ENCODE data around the gene USHBP1. TPM values are rescaled to one million over a fixed set of nuclear protein-coding genes. Genes with fewer than 3 reads are reported as not detected.

USHBP1 gene
- total and polyA plus RNA-seq, 2 of the 13 experiments (the other 11 are each of a cell fraction or from before 2014, with no cell fraction given) = 0.15 to 1.5 TPM

DNA sequence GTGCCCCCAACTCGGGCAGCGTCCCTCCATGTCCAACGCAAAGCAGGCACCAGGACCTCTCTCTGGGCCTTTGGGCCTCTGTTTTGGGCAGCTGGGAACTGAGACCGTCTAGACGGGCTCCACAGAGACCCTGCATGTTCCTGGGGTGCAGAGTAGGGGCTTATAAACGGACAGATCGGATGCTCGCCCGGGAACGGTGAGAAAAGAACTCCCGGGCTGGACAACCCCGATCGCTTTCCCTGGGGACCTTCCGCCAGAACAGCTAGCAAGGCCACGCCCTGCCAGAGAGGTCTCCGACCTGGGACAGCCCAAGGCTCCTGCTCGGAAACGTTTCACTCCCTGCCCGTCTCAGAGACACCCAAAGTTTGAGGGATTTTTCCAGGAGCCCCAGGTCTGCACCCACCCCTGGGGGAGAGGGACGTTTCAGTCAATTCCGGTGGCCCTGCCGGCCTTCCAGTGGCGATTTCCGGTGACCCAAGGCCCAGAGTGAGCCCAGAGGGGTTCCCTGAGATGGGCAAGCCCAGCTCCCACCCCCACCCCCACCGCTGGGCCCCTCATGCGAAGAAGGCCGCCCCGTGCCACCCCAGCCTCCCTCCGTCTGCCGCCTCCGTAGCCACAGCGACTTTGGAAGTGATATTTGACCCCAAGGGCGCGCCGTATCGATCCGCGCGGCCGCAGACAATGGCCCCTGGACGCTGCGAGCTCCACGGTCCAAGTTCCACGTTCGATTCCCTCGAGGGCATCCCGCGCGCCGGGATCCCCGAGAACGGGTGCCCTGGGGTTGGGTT lies 20.5 kb downstream of the USHBP1 start (continued):
- TF ChIP-seq ZNF841 (CRISPR knock-in tag; IDR thresholded peaks at IDR 0.05; ENCODE audit: borderline replicate concordance) = no peak
- TF ChIP-seq, protein P1, sequence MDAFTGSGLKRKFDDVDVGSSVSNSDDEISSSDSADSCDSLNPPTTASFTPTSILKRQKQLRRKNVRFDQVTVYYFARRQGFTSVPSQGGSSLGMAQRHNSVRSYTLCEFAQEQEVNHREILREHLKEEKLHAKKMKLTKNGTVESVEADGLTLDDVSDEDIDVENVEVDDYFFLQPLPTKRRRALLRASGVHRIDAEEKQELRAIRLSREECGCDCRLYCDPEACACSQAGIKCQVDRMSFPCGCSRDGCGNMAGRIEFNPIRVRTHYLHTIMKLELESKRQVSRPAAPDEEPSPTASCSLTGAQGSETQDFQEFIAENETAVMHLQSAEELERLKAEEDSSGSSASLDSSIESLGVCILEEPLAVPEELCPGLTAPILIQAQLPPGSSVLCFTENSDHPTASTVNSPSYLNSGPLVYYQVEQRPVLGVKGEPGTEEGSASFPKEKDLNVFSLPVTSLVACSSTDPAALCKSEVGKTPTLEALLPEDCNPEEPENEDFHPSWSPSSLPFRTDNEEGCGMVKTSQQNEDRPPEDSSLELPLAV (CRISPR knock-in tag; conservative IDR thresholded peaks at IDR 0.05; ENCODE audit: low read depth) = no peak
- TF ChIP-seq ZNF614 (CRISPR knock-in tag; IDR thresholded peaks at IDR 0.05; ENCODE audit: borderline replicate concordance) = no peak
- TF ChIP-seq ZMYM3 (CRISPR knock-in tag; IDR thresholded peaks at IDR 0.05) = peak; percentile 94
- TF ChIP-seq KDM5B (CRISPR knock-in tag; IDR thresholded peaks at IDR 0.05; ENCODE audit: borderline replicate concordance) = no peak; the same call in 1 of the 2 replicates
- TF ChIP-seq MYC (CRISPR knock-in tag; IDR thresholded peaks at IDR 0.05; ENCODE audit: borderline replicate concordance) = peak; percentile 85
- TF ChIP-seq, protein P2, sequence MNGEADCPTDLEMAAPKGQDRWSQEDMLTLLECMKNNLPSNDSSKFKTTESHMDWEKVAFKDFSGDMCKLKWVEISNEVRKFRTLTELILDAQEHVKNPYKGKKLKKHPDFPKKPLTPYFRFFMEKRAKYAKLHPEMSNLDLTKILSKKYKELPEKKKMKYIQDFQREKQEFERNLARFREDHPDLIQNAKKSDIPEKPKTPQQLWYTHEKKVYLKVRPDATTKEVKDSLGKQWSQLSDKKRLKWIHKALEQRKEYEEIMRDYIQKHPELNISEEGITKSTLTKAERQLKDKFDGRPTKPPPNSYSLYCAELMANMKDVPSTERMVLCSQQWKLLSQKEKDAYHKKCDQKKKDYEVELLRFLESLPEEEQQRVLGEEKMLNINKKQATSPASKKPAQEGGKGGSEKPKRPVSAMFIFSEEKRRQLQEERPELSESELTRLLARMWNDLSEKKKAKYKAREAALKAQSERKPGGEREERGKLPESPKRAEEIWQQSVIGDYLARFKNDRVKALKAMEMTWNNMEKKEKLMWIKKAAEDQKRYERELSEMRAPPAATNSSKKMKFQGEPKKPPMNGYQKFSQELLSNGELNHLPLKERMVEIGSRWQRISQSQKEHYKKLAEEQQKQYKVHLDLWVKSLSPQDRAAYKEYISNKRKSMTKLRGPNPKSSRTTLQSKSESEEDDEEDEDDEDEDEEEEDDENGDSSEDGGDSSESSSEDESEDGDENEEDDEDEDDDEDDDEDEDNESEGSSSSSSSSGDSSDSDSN (CRISPR knock-in tag; IDR thresholded peaks at IDR 0.05) = peak; percentile 49
- TF ChIP-seq CBX5 (CRISPR knock-in tag; IDR thresholded peaks at IDR 0.05; ENCODE audit: borderline replicate concordance) = no peak
- TF ChIP-seq BRCA1 (CRISPR knock-in tag; IDR thresholded peaks at IDR 0.05) = no peak
- no peak for TF ChIP-seq NFYC (CRISPR knock-in tag; IDR thresholded peaks at IDR 0.05)
- TF ChIP-seq, protein P3, sequence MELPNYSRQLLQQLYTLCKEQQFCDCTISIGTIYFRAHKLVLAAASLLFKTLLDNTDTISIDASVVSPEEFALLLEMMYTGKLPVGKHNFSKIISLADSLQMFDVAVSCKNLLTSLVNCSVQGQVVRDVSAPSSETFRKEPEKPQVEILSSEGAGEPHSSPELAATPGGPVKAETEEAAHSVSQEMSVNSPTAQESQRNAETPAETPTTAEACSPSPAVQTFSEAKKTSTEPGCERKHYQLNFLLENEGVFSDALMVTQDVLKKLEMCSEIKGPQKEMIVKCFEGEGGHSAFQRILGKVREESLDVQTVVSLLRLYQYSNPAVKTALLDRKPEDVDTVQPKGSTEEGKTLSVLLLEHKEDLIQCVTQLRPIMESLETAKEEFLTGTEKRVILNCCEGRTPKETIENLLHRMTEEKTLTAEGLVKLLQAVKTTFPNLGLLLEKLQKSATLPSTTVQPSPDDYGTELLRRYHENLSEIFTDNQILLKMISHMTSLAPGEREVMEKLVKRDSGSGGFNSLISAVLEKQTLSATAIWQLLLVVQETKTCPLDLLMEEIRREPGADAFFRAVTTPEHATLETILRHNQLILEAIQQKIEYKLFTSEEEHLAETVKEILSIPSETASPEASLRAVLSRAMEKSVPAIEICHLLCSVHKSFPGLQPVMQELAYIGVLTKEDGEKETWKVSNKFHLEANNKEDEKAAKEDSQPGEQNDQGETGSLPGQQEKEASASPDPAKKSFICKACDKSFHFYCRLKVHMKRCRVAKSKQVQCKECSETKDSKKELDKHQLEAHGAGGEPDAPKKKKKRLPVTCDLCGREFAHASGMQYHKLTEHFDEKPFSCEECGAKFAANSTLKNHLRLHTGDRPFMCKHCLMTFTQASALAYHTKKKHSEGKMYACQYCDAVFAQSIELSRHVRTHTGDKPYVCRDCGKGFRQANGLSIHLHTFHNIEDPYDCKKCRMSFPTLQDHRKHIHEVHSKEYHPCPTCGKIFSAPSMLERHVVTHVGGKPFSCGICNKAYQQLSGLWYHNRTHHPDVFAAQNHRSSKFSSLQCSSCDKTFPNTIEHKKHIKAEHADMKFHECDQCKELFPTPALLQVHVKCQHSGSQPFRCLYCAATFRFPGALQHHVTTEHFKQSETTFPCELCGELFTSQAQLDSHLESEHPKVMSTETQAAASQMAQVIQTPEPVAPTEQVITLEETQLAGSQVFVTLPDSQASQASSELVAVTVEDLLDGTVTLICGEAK (IDR thresholded peaks at IDR 0.05) = no peak
- TF ChIP-seq, protein P3 (CRISPR knock-in tag; IDR thresholded peaks at IDR 0.05) = no peak
- TF ChIP-seq HDAC6 (IDR thresholded peaks at IDR 0.05; ENCODE audit: low read depth, low read length) = no peak
- TF ChIP-seq NFKBIZ (CRISPR knock-in tag; IDR thresholded peaks at IDR 0.05) = no peak
- 0 out of 2 replicates have a peak, but pooled peaks have one; percentile 17 for TF ChIP-seq HHEX (CRISPR knock-in tag; IDR thresholded peaks at IDR 0.05)
- 0 out of 2 replicates have a peak, but pooled peaks have one; percentile 49 for TF ChIP-seq ZNF138 (CRISPR knock-in tag; IDR thresholded peaks at IDR 0.05; ENCODE audit: low read depth)
- TF ChIP-seq SRSF9 (IDR thresholded peaks at IDR 0.05; ENCODE audit: borderline replicate concordance, insufficient read depth, low read depth, low read length, poor library complexity, severe bottlenecking) = no peak

All from HepG2 (cell line).